SK-N-SH (cell line): Measurements from ENCODE around the gene INTS12. TPM values are rescaled to one million over a fixed set of nuclear protein-coding genes. Genes with fewer than 3 reads are reported as not detected.

Experiments
- CTCF ChIA-PET: fragments of 300-600, 350-600 bp; formaldehyde crosslinking; extraction: SDS; loops from one replicate; lab custom pipeline; 2021; lab: Yijun Ruan, JAX
- POLR2A ChIA-PET: fragments of 350-600 bp; sonication (Branson Sonifier 250); formaldehyde crosslinking; extraction: SDS; loops from one replicate; lab custom pipeline; 2020; ENCODE audit warnings: antibody characterized with exemption, inconsistent platforms; lab: Yijun Ruan, JAX
- DNase-seq: peaks from one replicate; pipeline ENCODE4 v3.0.0; 2012
- H2AFZ ChIP-seq: fragments of 200-600 bp; sonication (generic); 2 replicates; pipeline ENCODE4 v1.8.1; 2016; ENCODE audit warnings: antibody characterized with exemption, mild to moderate bottlenecking, low read depth
- H3F3A ChIP-seq: fragments of 200-600 bp; sonication (generic); replicated peaks from 2 replicates; pipeline ENCODE3; 2016; ENCODE audit warnings: antibody characterized with exemption, mild to moderate bottlenecking; ENCODE audit not compliant: insufficient read depth
- H3K27ac ChIP-seq, 2 experiments: fragments of 200-500 bp in 1 of 2; fragments of 200-600 bp in 1 of 2; sonication (Bioruptor generic) in 1 of 2; sonication (generic), shearing (Covaris generic) in 1 of 2; 2 replicates each; pipeline versions ENCODE4 v1.5.1 to v1.6.1; 2014 to 2016; ENCODE audit warnings: low read depth in 2 of 2, inconsistent platforms in 1 of 2, low read length in 1 of 2, mild to moderate bottlenecking in 1 of 2, mixed read lengths in 1 of 2
- H3K27me3 ChIP-seq: fragments of 200-600 bp; sonication (generic), shearing (Covaris generic); 2 replicates; pipeline ENCODE4 v1.6.1; 2016; ENCODE audit warnings: mixed run types; ENCODE audit not compliant: insufficient read depth
- H3K36me3 ChIP-seq, 2 experiments: fragments of 200-500 bp in 1 of 2; fragments of 200-600 bp in 1 of 2; sonication (Bioruptor generic) in 1 of 2; sonication (generic) in 1 of 2; replicated peaks in 1 of 2; 2 replicates each; pipeline versions ENCODE3 to v1.5.1; 2014 to 2016; ENCODE audit warnings: low read length in 1 of 2, mild to moderate bottlenecking in 1 of 2; ENCODE audit not compliant: insufficient read depth in 2 of 2, control insufficient read depth in 1 of 2
- H3K4me1 ChIP-seq, 2 experiments: fragments of 200-500 bp in 1 of 2; fragments of 200-600 bp in 1 of 2; sonication (Bioruptor generic) in 1 of 2; sonication (generic), shearing (Covaris generic) in 1 of 2; 2 replicates each; pipeline versions ENCODE4 v1.5.1 to v1.6.1; 2014 to 2016; ENCODE audit warnings: low read depth in 1 of 2, low read length in 1 of 2, mixed run types in 1 of 2; ENCODE audit not compliant: insufficient read depth in 2 of 2, control insufficient read depth in 1 of 2
- H3K4me2 ChIP-seq: fragments of 200-600 bp; sonication (generic), shearing (Covaris generic); 2 replicates; pipeline ENCODE4 v1.6.1; 2017; ENCODE audit warnings: mixed run types
- H3K4me3 ChIP-seq, 2 experiments: fragments of 200-500 bp in 1 of 2; fragments of 200-600 bp in 1 of 2; sonication (Bioruptor generic) in 1 of 2; sonication (generic), shearing (Covaris generic) in 1 of 2; 2 replicates each; pipeline versions ENCODE4 v1.5.1 to v1.8.1; 2014 to 2016; ENCODE audit warnings: low read depth in 2 of 2, inconsistent platforms in 1 of 2, low read length in 1 of 2, mild to moderate bottlenecking in 1 of 2, mixed read lengths in 1 of 2, moderate library complexity in 1 of 2
- H3K79me2 ChIP-seq: fragments of 200-600 bp; sonication (generic); 2 replicates; pipeline ENCODE4 v1.8.1; 2017; ENCODE audit warnings: mild to moderate bottlenecking; ENCODE audit not compliant: insufficient read depth
- H3K9ac ChIP-seq: fragments of 200-600 bp; sonication (generic); 2 replicates; pipeline ENCODE4 v1.6.1; 2017; ENCODE audit warnings: mixed run types
- H3K9me2 ChIP-seq: fragments of 200-600 bp; sonication (generic); 2 replicates; pipeline ENCODE4 v1.6.1; 2017; ENCODE audit warnings: mixed run types
- H3K9me3 ChIP-seq: fragments of 200-600 bp; sonication (generic); 2 replicates; pipeline ENCODE4 v1.6.1; 2017; ENCODE audit warnings: mixed run types, mild to moderate bottlenecking, moderate library complexity
- H4K20me1 ChIP-seq: fragments of 200-600 bp; sonication (generic); 2 replicates; pipeline ENCODE4 v1.6.1; 2017; ENCODE audit warnings: mild to moderate bottlenecking, mixed run types; ENCODE audit not compliant: insufficient read depth
- CHD2 ChIP-seq: fragments of 150-350 bp; IDR thresholded peaks from 2 replicates; pipeline ENCODE4 v1.6.1; 2018; ENCODE audit warnings: low read length; ENCODE audit not compliant: partially characterized antibody
- ELF1 ChIP-seq: IDR thresholded peaks from 2 replicates; pipeline ENCODE4 v1.4.0; 2012
- FOSL2 ChIP-seq: IDR thresholded peaks from 2 replicates; pipeline ENCODE4 v1.4.0; 2012; ENCODE audit warnings: low read depth, mild to moderate bottlenecking, moderate library complexity, borderline replicate concordance
- FOXJ3 ChIP-seq: sonication (generic); formaldehyde crosslinking; IDR thresholded peaks from 2 replicates; pipeline ENCODE4 v1.5.1; 2020; ENCODE audit warnings: mild to moderate bottlenecking, missing genetic modification reagents
- GATA2 ChIP-seq: sonication (generic); formaldehyde crosslinking; IDR thresholded peaks from 2 replicates; pipeline ENCODE4 v1.5.0; 2020; ENCODE audit warnings: mild to moderate bottlenecking, missing genetic modification reagents
- JUND ChIP-seq: IDR thresholded peaks from 2 replicates; pipeline ENCODE4 v1.4.0; 2012
- MXI1 ChIP-seq: IDR thresholded peaks from 2 replicates; pipeline ENCODE4 v1.6.1; 2012; ENCODE audit warnings: mild to moderate bottlenecking, low read depth, low read length, improper control_type of control experiment
- NFIC ChIP-seq: IDR thresholded peaks from 2 replicates; pipeline ENCODE4 v1.4.0; 2012; ENCODE audit warnings: borderline replicate concordance
- NRF1 ChIP-seq: IDR thresholded peaks from 2 replicates; pipeline ENCODE4 v1.6.1; 2012; ENCODE audit warnings: low read depth, mild to moderate bottlenecking, low read length
- POLR2AphosphoS5 ChIP-seq: IDR thresholded peaks from 2 replicates; pipeline ENCODE4 v1.6.1; 2012; ENCODE audit warnings: low read depth, low read length
- RAD21 ChIP-seq: IDR thresholded peaks from 2 replicates; pipeline ENCODE4 v1.6.1; 2012; ENCODE audit warnings: mild to moderate bottlenecking, low read length
- SIN3A ChIP-seq: IDR thresholded peaks from 2 replicates; pipeline ENCODE4 v1.6.1; 2012; ENCODE audit warnings: low read depth, mild to moderate bottlenecking, low read length, moderate library complexity, borderline replicate concordance
- SMC3 ChIP-seq: IDR thresholded peaks from 2 replicates; pipeline ENCODE4 v1.6.1; 2012; ENCODE audit warnings: low read depth, low read length, improper control_type of control experiment
- TCF12 ChIP-seq: IDR thresholded peaks from 2 replicates; pipeline ENCODE4 v1.4.0; 2012
- TEAD4 ChIP-seq: IDR thresholded peaks from 2 replicates; pipeline ENCODE4 v1.4.0; 2012; ENCODE audit warnings: mild to moderate bottlenecking, borderline replicate concordance; ENCODE audit not compliant: insufficient read depth
- YY1 ChIP-seq: IDR thresholded peaks from 2 replicates; pipeline ENCODE4 v1.4.0; 2012; ENCODE audit warnings: low read depth, mild to moderate bottlenecking
- WGBS: methylation state at CpG from one replicate; pipeline ENCODE4 v1.1.6; 2017; ENCODE audit warnings: low lambda C conversion rate; 5-methylcytosine and 5-hydroxymethylcytosine counted together
- polyA plus RNA-seq, 3 experiments: library from polyadenylated mRNA; depleted of rRNA; stranded (reverse); fragments of >200 nt; gene quantifications; 2 replicates each; pipeline ENCODE4 v1.2.3, GENCODE V29; 2012
- TF ChIP-seq, protein P1 (sequence below): IDR thresholded peaks from 2 replicates; pipeline ENCODE4 v1.4.0; 2012; ENCODE audit warnings: low read depth, borderline replicate concordance
- TF ChIP-seq, protein P2 (sequence below): IDR thresholded peaks from 2 replicates; pipeline ENCODE4 v1.4.0; 2012; ENCODE audit warnings: low read depth, borderline replicate concordance
- TF ChIP-seq, protein P3 (sequence below): fragments of 150-350 bp; IDR thresholded peaks from 2 replicates; pipeline ENCODE4 v1.6.1; 2017; ENCODE audit warnings: antibody characterized with exemption, low read length, low read depth, borderline replicate concordance
- TF ChIP-seq, protein P4 (sequence below): IDR thresholded peaks from 2 replicates; pipeline ENCODE4; 2012

Gene INTS12
- polyA plus RNA-seq, 1 of the 3 experiments (the other 2 are of a cell fraction), result 25.1 TPM

DNA sequence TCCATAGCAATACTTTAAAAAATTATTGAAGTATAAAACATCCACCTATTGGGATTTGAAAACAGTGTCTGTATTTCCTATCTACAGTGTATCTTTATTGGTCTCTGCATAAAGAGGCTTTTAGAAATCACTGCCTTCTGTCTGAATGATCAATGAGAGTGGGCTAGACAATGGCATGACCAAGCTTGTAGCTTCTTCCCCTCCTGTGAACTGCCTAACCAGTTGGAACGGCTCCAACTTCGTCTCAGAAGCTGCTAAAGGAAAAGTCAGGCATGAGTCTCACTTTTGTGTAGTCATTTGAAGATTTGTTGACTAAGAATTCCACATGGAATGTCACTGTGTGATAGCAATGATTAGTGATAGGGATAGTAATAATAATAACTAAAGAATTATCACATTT is 64.2 kb downstream of the INTS12 start:
- no peak overlapping the region for H3K4me3 ChIP-seq
- H3K9ac ChIP-seq, result no peak overlapping the region
- no peak overlapping the region for H3K27ac ChIP-seq
- TF ChIP-seq TEAD4 (no peak), POLR2AphosphoS5 (no peak), FOSL2 (no peak), TCF12 (no peak), SMC3 (no peak), MXI1 (no peak), GATA2 (no peak), CHD2 (no peak), ELF1 (no peak), RAD21 (no peak), JUND (no peak), NFIC (no peak), YY1 (no peak), SIN3A (no peak), NRF1 (no peak), FOXJ3 (CRISPR knock-in tag) (no peak)
- TF ChIP-seq, protein P1, sequence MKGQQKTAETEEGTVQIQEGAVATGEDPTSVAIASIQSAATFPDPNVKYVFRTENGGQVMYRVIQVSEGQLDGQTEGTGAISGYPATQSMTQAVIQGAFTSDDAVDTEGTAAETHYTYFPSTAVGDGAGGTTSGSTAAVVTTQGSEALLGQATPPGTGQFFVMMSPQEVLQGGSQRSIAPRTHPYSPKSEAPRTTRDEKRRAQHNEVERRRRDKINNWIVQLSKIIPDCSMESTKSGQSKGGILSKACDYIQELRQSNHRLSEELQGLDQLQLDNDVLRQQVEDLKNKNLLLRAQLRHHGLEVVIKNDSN, result no peak
- TF ChIP-seq, protein P2, sequence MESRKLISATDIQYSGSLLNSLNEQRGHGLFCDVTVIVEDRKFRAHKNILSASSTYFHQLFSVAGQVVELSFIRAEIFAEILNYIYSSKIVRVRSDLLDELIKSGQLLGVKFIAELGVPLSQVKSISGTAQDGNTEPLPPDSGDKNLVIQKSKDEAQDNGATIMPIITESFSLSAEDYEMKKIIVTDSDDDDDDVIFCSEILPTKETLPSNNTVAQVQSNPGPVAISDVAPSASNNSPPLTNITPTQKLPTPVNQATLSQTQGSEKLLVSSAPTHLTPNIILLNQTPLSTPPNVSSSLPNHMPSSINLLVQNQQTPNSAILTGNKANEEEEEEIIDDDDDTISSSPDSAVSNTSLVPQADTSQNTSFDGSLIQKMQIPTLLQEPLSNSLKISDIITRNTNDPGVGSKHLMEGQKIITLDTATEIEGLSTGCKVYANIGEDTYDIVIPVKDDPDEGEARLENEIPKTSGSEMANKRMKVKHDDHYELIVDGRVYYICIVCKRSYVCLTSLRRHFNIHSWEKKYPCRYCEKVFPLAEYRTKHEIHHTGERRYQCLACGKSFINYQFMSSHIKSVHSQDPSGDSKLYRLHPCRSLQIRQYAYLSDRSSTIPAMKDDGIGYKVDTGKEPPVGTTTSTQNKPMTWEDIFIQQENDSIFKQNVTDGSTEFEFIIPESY, result no peak
- TF ChIP-seq, protein P3, sequence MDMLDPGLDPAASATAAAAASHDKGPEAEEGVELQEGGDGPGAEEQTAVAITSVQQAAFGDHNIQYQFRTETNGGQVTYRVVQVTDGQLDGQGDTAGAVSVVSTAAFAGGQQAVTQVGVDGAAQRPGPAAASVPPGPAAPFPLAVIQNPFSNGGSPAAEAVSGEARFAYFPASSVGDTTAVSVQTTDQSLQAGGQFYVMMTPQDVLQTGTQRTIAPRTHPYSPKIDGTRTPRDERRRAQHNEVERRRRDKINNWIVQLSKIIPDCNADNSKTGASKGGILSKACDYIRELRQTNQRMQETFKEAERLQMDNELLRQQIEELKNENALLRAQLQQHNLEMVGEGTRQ, result no peak
- TF ChIP-seq, protein P4, sequence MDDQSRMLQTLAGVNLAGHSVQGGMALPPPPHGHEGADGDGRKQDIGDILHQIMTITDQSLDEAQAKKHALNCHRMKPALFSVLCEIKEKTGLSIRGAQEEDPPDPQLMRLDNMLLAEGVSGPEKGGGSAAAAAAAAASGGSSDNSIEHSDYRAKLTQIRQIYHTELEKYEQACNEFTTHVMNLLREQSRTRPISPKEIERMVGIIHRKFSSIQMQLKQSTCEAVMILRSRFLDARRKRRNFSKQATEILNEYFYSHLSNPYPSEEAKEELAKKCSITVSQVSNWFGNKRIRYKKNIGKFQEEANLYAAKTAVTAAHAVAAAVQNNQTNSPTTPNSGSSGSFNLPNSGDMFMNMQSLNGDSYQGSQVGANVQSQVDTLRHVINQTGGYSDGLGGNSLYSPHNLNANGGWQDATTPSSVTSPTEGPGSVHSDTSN, result no peak
- H4K20me1 ChIP-seq, result no peaks in the 10 kb centered on the region
- H2AFZ ChIP-seq, result no peak overlapping the region
- no peak overlapping the region for H3K4me2 ChIP-seq
- no peaks in the 10 kb centered on the region; the same call in 1 of the 2 replicates for H3K27me3 ChIP-seq
- H3K4me1 ChIP-seq, result no peaks in the 10 kb centered on the region
- H3K9me2 ChIP-seq, result no peaks in the 10 kb centered on the region
- WGBS, result 65% methylated on average over 2 of the region's 2 CpGs
- H3K9me3 ChIP-seq, result no peaks in the 10 kb centered on the region
- no peaks in the 10 kb centered on the region for H3K36me3 ChIP-seq
- no peaks in the 10 kb centered on the region for H3F3A ChIP-seq
- ChIA-PET CTCF (no interaction called here), POLR2A (no interaction called here)
- DNase-seq, result no peak
- no peaks in the 10 kb centered on the region for H3K79me2 ChIP-seq
